ENCODE data around the gene CBX4. TPM values are rescaled to one million over a fixed set of nuclear protein-coding genes. Genes with fewer than 3 reads are reported as not detected.

CBX4 gene
- total RNA-seq, 4 donors from 2014 or later = 5.6 to 17.2 (median 13.5) TPM

DNA sequence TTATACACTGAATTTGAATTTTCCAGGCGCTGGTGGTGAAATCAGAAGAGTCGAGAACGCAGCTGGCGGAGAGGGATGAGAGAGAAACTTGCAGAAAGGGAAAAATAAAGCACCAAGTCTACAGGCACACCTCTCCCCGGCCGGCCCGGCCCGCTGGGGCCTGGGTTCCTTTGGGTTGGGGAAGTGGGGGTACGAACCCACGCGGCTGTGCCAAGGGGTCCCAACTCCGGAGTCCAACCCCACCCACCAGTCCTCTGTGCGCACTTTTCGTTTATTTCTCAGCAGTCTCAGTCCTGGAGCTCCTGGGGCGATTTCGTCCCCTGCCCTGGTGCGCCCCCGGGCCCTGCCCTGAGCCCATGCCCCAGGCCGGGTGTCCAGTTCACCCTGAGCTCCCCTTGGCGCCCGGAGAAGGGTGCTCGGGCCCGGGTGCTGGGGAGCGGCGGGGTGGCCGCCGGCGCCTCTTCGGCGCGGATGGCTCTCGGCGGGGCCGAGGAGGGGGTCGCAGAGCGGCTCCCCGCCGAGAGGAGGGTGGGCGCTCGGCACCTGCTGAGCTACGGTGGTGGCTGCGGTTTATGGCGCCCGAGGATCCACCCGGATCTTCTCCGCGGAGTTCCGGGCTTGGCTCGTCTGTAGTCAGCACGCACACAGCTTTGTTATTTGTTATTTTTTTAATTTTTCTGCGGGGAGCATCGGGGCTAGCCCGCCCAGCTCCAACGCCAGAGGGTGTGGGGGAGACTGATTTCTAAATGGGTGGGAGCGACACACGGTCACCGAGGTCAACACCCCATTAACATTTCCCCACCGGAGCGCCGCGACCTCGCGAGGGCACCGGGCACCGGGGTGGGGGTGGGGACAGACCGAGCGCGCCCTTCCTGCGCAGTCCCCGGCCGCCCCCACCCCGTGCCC lies 26.6 kb downstream of the CBX4 start:
- no peak for DNase-seq
- no peaks in the 10 kb centered on the region for H3K9me3 ChIP-seq
- 7% methylated on average over 30 to 51 of the region's 72 CpGs for whole genome bisulfite sequencing, 2 donors
- no peak for TF ChIP-seq CTCF (IDR thresholded peaks at IDR 0.05)
- TF ChIP-seq POLR2A (IDR thresholded peaks at IDR 0.05) = no peak
- H3K4me1 ChIP-seq = peaks cover 40 to 63% of the 10 kb centered on the region in 2 donors
- intact Hi-C loops (cut with DNase I) = no loop called here
- peak overlapping the region in 1 of 3 donors; percentile 17 for H3K4me3 ChIP-seq (replicated peaks in 1 of 3)
- H3K36me3 ChIP-seq = no peaks in the 10 kb centered on the region
- H3K27me3 ChIP-seq = peaks cover 56% of the 10 kb centered on the region
- no peak overlapping the region for H3K27ac ChIP-seq

- Histone ChIP-seq H3K27me3 (peaks cover 62% of the 10 kb centered on the region), H3K27ac (no peak overlapping the region), H3K4me1 (peaks cover 40 to 63% of the 10 kb centered on the region in 2 donors), H3K4me3 (replicated peaks in 1 of 3) (no peak overlapping the region), H3K9me3 (no peaks in the 10 kb centered on the region), H3K36me3 (no peaks in the 10 kb centered on the region)
- intact Hi-C loops (cut with DNase I) = no loop called here
- no peak for DNase-seq
- TF ChIP-seq POLR2A (IDR thresholded peaks at IDR 0.05) (no peak), CTCF (IDR thresholded peaks at IDR 0.05) (no peak)
- WGBS, 2 donors = 14% methylated on average over 11 to 19 of the region's 20 CpGs
Observed at GRCh38 chr17:79811868-79812352, 27.3 kb downstream of the CBX4 start.

DNA sequence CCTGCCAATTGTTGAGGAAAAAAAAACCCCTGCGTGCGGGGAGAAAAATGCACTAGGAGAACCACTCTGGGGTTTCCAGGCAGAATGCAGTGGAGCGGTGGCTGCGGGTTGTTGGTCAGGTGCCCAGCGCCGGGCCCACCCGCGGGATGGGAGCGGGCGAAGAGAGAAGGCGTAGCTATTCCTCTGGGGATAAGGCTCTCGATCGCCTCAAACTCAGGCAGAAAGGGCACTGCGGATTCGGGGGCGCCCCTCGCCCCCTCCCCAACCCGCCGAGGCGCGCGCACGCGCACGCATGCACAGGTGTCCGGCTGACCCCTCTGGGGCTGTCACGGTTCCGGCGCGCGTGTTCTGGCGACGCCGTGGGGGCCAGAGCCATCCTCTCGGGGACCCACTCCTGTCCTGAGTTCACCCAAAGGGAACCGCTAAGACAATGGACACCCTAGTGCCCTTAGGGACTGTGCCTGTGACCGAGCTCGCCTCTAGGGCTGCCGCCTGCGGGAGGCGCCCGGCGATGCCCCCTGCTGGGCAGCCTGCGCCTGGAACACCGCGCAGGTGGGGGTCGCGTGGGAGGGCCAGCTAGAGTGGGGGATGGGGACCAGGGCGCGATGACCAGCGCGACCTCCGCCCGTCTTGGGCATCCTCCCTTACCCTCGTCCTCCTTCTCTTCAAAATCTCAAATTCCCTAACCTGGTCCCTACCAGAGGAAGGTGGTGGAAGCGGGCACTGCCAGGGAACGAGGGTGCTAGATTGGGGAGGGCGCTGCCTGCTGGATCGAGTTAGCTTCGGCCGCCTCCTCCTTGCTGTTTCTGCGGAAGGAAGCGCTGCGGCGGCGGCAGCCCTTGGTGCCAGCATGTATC lies 28.0 kb downstream of the CBX4 start:
- peaks cover 69% of the 10 kb centered on the region for H3K27me3 ChIP-seq
- H3K9me3 ChIP-seq = no peaks in the 10 kb centered on the region
- intact Hi-C loops (cut with DNase I) = no loop called here
- TF ChIP-seq POLR2A (IDR thresholded peaks at IDR 0.05) (no peak), CTCF (IDR thresholded peaks at IDR 0.05) (peak in 4 of 6 experiments; percentile 7 to 43 (median 40))
- H3K4me1 ChIP-seq = peaks cover 40 to 63% of the 10 kb centered on the region in 2 donors
- WGBS, 2 donors = 1 to 2% methylated on average over 13 to 26 of the region's 66 CpGs
- no peak overlapping the region for H3K4me3 ChIP-seq (replicated peaks in 1 of 3)
- no peak overlapping the region for H3K27ac ChIP-seq
- DNase-seq = no peak
- H3K36me3 ChIP-seq = no peaks in the 10 kb centered on the region

DNA sequence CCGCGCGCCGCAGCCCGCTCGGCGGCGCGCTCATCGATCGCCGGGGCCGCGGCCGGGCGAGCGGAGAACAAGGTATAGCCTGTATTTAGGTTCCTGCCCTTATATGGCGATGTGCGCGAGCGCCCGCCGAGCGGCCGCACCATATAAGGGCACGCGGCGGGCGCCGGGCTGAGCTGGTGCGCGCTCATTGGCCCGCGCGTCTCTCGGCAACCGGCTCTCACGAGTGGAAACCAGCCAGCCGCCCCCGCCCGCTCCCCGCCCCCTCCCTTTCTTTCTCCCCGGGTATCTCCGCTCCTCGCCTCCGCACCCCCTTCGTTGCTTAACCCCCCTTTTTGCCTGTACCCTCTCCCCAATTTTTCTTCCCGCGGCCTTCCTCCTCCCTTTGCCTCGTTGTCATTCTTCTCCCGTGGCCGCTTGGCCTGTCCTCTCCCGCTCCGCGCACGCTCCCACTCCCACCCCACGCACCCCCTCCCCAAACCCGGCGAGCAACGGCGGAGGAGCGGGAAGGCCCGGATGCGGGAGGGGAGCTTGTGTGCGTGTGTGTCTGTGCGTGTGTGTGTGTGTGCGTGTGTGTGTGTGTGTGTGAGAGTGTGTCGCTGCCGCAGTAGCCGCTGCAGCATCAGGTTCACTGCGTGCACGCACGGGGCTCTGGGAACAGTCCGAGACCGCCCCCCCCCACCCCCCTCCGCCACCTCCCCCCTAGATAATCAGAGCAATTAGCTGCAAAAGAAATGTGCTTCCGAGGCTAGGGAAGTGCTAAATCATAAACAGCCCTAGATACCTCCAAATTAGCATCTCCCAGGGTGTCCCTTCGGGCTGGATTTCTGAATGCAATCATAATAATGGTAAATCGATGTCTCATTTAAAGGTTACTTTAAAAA lies 28.9 kb downstream of the CBX4 start:
- 2 to 3% methylated on average over 52 of the region's 79 CpGs for WGBS, 2 donors

More for the DNA sequence above, 28.9 kb downstream of the CBX4 start:
- intact Hi-C loops (cut with DNase I) = no loop called here
- Histone ChIP-seq H3K27me3 (peaks cover 78% of the 10 kb centered on the region), H3K4me1 (peaks cover 38 to 58% of the 10 kb centered on the region in 2 donors), H3K4me3 (replicated peaks in 1 of 3) (no peak overlapping the region), H3K9me3 (no peaks in the 10 kb centered on the region), H3K36me3 (no peaks in the 10 kb centered on the region), H3K27ac (no peak overlapping the region)
- TF ChIP-seq CTCF (IDR thresholded peaks at IDR 0.05) (no peak), POLR2A (IDR thresholded peaks at IDR 0.05) (no peak)
- DNase-seq = peak; percentile 67 to 70

Measured in thyroid gland (tissue), 4 donors.